Epithelial cell of proximal tubule (primary cell): ENCODE results near the gene TNFSF11. TPM values are rescaled to one million over a fixed set of nuclear protein-coding genes. Genes with fewer than 3 reads are reported as not detected.

Experiments
- DNase-seq: peaks from one replicate; pipeline ENCODE4 v3.0.0-alpha.2; 2011; ENCODE audit warnings: low read depth
- H3K4me3 ChIP-seq: 2 replicates; pipeline ENCODE4 v1.5.1; 2011; ENCODE audit warnings: low read depth, mild to moderate bottlenecking, low read length
- CTCF ChIP-seq: conservative IDR thresholded peaks from 2 replicates; pipeline ENCODE4 v1.5.1; 2012; ENCODE audit warnings: low read depth, mild to moderate bottlenecking, low read length
- total RNA-seq: library from RNA; depleted of rRNA; stranded (reverse); fragments of >200 nt; gene quantifications from 2 replicates; pipeline ENCODE4 v1.2.3, GENCODE V29; 2015

TNFSF11 gene
- total RNA-seq, 1 donor from 2014 or later, result 1.8 TPM

GRCh38 chr13:42643076-42643475 is 69.1 kb downstream of the TNFSF11 start:
- no peak overlapping the region for H3K4me3 ChIP-seq
- no peak for TF ChIP-seq CTCF
- no peak for DNase-seq

- no peak overlapping the region for H3K4me3 ChIP-seq
- DNase-seq, result no peak
- TF ChIP-seq CTCF, result no peak
Measured at GRCh38 chr13:42644841-42645240, 70.9 kb downstream of the TNFSF11 start.

- H3K4me3 ChIP-seq, result no peak overlapping the region
- no peak for TF ChIP-seq CTCF
- DNase-seq, result no peak
Measured at GRCh38 chr13:42645717-42646116, 71.8 kb downstream of the TNFSF11 start.

- no peak for TF ChIP-seq CTCF
- DNase-seq, result no peak
- H3K4me3 ChIP-seq, result no peak overlapping the region
Measured at GRCh38 chr13:42649141-42649540, 75.2 kb downstream of the TNFSF11 start.

GRCh38 chr13:42649831-42650230 is 75.9 kb downstream of the TNFSF11 start:
- no peak for TF ChIP-seq CTCF
- H3K4me3 ChIP-seq, result no peak overlapping the region
- DNase-seq, result no peak

GRCh38 chr13:42650506-42650905 is 76.6 kb downstream of the TNFSF11 start:
- no peak for DNase-seq
- H3K4me3 ChIP-seq, result no peak overlapping the region
- TF ChIP-seq CTCF, result no peak

- TF ChIP-seq CTCF, result no peak
- H3K4me3 ChIP-seq, result no peak overlapping the region
- no peak for DNase-seq
Measured at GRCh38 chr13:42651936-42652641, 78.1 kb downstream of the TNFSF11 start.
